HepG2 (cell line): ENCODE results near the gene MED28. TPM values are rescaled to one million over a fixed set of nuclear protein-coding genes. Genes with fewer than 3 reads are reported as not detected.

ENCODE experiments used
- BCL6 ChIP-seq: IDR thresholded peaks from 2 replicates; pipeline ENCODE4 v1.6.1; 2016; ENCODE audit warnings: missing genetic modification reagents, missing compliant biosample characterization
- FOXK1 ChIP-seq: sonication (generic); formaldehyde crosslinking; IDR thresholded peaks from 2 replicates; pipeline ENCODE4 v1.4.0; 2020; ENCODE audit warnings: low read depth, missing genetic modification reagents, borderline replicate concordance
- KAT2B ChIP-seq: fragments of 150-350 bp; IDR thresholded peaks from 2 replicates; pipeline ENCODE4 v1.6.1; 2014; ENCODE audit warnings: low read depth, low read length, borderline replicate concordance
- KDM3A ChIP-seq: IDR thresholded peaks from 2 replicates; pipeline ENCODE4 v1.6.1; 2018; ENCODE audit warnings: low read depth, missing compliant biosample characterization
- MAFK ChIP-seq, 2 experiments: IDR thresholded peaks in 1 of 2; conservative IDR thresholded peaks in 1 of 2; 2 replicates each; pipeline ENCODE4 v1.6.1; 2011; ENCODE audit warnings: improper control_type of control experiment in 2 of 2, low read length in 2 of 2
- NFE2L2 ChIP-seq: fragments of 150-350 bp; IDR thresholded peaks from 2 replicates; pipeline ENCODE4 v1.6.1; 2014; ENCODE audit warnings: low read length
- RELA ChIP-seq: sonication (generic); formaldehyde crosslinking; IDR thresholded peaks from 2 replicates; pipeline ENCODE4 v1.4.0; 2020; ENCODE audit warnings: missing genetic modification reagents
- RXRA ChIP-seq: sonication (generic); formaldehyde crosslinking; IDR thresholded peaks from 2 replicates; pipeline ENCODE4 v1.5.1; 2020; ENCODE audit warnings: missing genetic modification reagents
- SATB2 ChIP-seq: sonication (generic); formaldehyde crosslinking; IDR thresholded peaks from 2 replicates; pipeline ENCODE4 v1.5.0; 2020; ENCODE audit warnings: missing genetic modification reagents
- ZNF263 ChIP-seq: sonication (generic); formaldehyde crosslinking; IDR thresholded peaks from 2 replicates; pipeline ENCODE4 v1.4.0; 2020; ENCODE audit warnings: missing genetic modification reagents
- ZNF335 ChIP-seq: sonication (generic); formaldehyde crosslinking; IDR thresholded peaks from 2 replicates; pipeline ENCODE4 v1.4.0; 2020; ENCODE audit warnings: missing genetic modification reagents
- ZNF607 ChIP-seq: sonication (generic); formaldehyde crosslinking; IDR thresholded peaks from 2 replicates; pipeline ENCODE4 v1.5.1; 2020; ENCODE audit warnings: missing genetic modification reagents, mild to moderate bottlenecking, borderline replicate concordance
- polyA plus RNA-seq, 8 experiments: library from polyadenylated mRNA; depleted of rRNA in 3 of 8; stranded (reverse) in 7 of 8; unstranded in 1 of 8; fragments of >200 nt; fragmentation: Illumina TruSeq in 4 of 8; extraction: Trizol in 4 of 8; gene quantifications; 2 replicates each; pipeline versions ENCODE4 v1.2.1 to v1.2.3, GENCODE V29; 2011 to 2016; ENCODE audit warnings: low read depth in 4 of 8, missing spikeins in 1 of 8, mixed read lengths in 1 of 8; ENCODE audit not compliant: insufficient read depth in 1 of 8
- total RNA-seq, 5 experiments: library from RNA; depleted of rRNA; stranded (reverse); fragments of >200 nt; fragmentation: Illumina TruSeq; extraction: Trizol; gene quantifications; 2 replicates each; pipeline ENCODE4 v1.2.3, GENCODE V29; 2016; ENCODE audit warnings: low read depth in 1 of 5
- TF ChIP-seq, protein P1 (sequence below): sonication (generic); formaldehyde crosslinking; IDR thresholded peaks from 2 replicates; pipeline ENCODE4 v1.9.0; 2021; ENCODE audit warnings: mild to moderate bottlenecking, missing genetic modification reagents
- TF ChIP-seq, protein P2 (sequence below): sonication (generic); formaldehyde crosslinking; IDR thresholded peaks from 2 replicates; pipeline ENCODE4 v1.4.0; 2020; ENCODE audit warnings: missing genetic modification reagents
- TF ChIP-seq, protein P3 (sequence below): sonication (generic); formaldehyde crosslinking; IDR thresholded peaks from 2 replicates; pipeline ENCODE4 v1.8.1; 2023; ENCODE audit warnings: mild to moderate bottlenecking, missing genetic modification reagents, borderline replicate concordance
- TF ChIP-seq, protein P4 (sequence below): sonication (generic); formaldehyde crosslinking; IDR thresholded peaks from 2 replicates; pipeline ENCODE4 v1.4.0; 2020; ENCODE audit warnings: missing genetic modification reagents, mild to moderate bottlenecking, borderline replicate concordance

Gene MED28
- total and polyA plus RNA-seq, 2 of the 13 experiments (the other 11 are each of a cell fraction or from before 2014, with no cell fraction given) = 41.3 to 65.7 TPM

DNA sequence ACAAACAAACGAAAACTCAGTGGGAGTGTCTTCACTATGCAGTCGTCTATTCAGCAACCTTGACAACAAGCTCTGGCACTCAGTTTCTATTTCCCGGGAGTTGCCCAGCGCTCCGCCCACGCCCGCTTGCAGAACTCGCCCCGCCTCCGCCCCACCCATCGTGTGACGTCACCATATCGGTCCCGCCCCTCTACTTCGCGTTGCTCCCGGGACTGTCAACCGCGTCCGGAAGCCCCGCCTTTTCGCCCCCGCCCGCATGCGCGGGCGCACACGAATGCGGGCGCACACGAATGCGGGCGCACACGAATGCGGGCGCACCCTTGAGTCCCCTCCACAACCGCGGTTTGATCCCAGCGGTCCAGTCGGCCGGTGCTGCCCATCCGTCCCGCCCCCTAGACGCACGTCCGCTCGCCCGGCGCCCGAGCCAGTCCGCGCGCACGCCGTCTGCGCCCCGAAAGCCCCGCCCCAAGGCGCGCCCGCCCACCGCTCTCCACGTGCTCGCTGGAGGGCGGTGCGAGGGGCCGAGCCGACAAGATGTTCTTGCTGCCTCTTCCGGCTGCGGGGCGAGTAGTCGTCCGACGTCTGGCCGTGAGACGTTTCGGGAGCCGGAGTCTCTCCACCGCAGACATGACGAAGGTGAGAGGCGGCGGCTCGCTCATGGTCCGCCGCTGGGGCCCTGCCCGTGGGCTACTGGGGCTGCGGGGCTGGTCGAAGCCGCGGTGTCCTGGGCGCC lies 37.3 kb upstream of the MED28 start, which contains the start of gene LAP3 (continued):
- TF ChIP-seq, protein P1, sequence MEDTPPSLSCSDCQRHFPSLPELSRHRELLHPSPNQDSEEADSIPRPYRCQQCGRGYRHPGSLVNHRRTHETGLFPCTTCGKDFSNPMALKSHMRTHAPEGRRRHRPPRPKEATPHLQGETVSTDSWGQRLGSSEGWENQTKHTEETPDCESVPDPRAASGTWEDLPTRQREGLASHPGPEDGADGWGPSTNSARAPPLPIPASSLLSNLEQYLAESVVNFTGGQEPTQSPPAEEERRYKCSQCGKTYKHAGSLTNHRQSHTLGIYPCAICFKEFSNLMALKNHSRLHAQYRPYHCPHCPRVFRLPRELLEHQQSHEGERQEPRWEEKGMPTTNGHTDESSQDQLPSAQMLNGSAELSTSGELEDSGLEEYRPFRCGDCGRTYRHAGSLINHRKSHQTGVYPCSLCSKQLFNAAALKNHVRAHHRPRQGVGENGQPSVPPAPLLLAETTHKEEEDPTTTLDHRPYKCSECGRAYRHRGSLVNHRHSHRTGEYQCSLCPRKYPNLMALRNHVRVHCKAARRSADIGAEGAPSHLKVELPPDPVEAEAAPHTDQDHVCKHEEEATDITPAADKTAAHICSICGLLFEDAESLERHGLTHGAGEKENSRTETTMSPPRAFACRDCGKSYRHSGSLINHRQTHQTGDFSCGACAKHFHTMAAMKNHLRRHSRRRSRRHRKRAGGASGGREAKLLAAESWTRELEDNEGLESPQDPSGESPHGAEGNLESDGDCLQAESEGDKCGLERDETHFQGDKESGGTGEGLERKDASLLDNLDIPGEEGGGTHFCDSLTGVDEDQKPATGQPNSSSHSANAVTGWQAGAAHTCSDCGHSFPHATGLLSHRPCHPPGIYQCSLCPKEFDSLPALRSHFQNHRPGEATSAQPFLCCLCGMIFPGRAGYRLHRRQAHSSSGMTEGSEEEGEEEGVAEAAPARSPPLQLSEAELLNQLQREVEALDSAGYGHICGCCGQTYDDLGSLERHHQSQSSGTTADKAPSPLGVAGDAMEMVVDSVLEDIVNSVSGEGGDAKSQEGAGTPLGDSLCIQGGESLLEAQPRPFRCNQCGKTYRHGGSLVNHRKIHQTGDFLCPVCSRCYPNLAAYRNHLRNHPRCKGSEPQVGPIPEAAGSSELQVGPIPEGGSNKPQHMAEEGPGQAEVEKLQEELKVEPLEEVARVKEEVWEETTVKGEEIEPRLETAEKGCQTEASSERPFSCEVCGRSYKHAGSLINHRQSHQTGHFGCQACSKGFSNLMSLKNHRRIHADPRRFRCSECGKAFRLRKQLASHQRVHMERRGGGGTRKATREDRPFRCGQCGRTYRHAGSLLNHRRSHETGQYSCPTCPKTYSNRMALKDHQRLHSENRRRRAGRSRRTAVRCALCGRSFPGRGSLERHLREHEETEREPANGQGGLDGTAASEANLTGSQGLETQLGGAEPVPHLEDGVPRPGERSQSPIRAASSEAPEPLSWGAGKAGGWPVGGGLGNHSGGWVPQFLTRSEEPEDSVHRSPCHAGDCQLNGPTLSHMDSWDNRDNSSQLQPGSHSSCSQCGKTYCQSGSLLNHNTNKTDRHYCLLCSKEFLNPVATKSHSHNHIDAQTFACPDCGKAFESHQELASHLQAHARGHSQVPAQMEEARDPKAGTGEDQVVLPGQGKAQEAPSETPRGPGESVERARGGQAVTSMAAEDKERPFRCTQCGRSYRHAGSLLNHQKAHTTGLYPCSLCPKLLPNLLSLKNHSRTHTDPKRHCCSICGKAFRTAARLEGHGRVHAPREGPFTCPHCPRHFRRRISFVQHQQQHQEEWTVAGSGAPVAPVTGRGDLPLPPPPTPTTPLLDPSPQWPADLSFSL (CRISPR knock-in tag) = no peak
- TF ChIP-seq ZNF263 (0 out of 2 replicates have a peak, but pooled peaks have one; percentile 16), BCL6 (CRISPR knock-in tag) (peak; percentile 31), KAT2B (no peak), ZNF335 (no peak), NFE2L2 (no peak), RELA (CRISPR knock-in tag) (peak; percentile 62; the same call in 1 of the 2 replicates), KDM3A (no peak; the same call in 1 of the 2 replicates), FOXK1 (peak; percentile 59; the same call in 1 of the 2 replicates), ZNF607 (CRISPR knock-in tag) (peak; percentile 89), RXRA (CRISPR knock-in tag) (no peak), MAFK (conservative IDR thresholded peaks at IDR 0.05 in 1 of 2, IDR thresholded peaks at IDR 0.05 in 1 of 2; ENCODE audit: low read length in 2 of 2) (no peak), SATB2 (CRISPR knock-in tag) (no peak)
- TF ChIP-seq, protein P2, sequence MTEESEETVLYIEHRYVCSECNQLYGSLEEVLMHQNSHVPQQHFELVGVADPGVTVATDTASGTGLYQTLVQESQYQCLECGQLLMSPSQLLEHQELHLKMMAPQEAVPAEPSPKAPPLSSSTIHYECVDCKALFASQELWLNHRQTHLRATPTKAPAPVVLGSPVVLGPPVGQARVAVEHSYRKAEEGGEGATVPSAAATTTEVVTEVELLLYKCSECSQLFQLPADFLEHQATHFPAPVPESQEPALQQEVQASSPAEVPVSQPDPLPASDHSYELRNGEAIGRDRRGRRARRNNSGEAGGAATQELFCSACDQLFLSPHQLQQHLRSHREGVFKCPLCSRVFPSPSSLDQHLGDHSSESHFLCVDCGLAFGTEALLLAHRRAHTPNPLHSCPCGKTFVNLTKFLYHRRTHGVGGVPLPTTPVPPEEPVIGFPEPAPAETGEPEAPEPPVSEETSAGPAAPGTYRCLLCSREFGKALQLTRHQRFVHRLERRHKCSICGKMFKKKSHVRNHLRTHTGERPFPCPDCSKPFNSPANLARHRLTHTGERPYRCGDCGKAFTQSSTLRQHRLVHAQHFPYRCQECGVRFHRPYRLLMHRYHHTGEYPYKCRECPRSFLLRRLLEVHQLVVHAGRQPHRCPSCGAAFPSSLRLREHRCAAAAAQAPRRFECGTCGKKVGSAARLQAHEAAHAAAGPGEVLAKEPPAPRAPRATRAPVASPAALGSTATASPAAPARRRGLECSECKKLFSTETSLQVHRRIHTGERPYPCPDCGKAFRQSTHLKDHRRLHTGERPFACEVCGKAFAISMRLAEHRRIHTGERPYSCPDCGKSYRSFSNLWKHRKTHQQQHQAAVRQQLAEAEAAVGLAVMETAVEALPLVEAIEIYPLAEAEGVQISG = peak; percentile 76
- TF ChIP-seq, protein P3, sequence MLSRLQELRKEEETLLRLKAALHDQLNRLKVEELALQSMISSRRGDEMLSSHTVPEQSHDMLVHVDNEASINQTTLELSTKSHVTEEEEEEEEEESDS (CRISPR knock-in tag) = peak; percentile 20; the same call in 1 of the 2 replicates
- TF ChIP-seq, protein P4, sequence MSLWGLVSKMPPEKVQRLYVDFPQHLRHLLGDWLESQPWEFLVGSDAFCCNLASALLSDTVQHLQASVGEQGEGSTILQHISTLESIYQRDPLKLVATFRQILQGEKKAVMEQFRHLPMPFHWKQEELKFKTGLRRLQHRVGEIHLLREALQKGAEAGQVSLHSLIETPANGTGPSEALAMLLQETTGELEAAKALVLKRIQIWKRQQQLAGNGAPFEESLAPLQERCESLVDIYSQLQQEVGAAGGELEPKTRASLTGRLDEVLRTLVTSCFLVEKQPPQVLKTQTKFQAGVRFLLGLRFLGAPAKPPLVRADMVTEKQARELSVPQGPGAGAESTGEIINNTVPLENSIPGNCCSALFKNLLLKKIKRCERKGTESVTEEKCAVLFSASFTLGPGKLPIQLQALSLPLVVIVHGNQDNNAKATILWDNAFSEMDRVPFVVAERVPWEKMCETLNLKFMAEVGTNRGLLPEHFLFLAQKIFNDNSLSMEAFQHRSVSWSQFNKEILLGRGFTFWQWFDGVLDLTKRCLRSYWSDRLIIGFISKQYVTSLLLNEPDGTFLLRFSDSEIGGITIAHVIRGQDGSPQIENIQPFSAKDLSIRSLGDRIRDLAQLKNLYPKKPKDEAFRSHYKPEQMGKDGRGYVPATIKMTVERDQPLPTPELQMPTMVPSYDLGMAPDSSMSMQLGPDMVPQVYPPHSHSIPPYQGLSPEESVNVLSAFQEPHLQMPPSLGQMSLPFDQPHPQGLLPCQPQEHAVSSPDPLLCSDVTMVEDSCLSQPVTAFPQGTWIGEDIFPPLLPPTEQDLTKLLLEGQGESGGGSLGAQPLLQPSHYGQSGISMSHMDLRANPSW = peak; percentile 53; the same call in 1 of the 2 replicates
